Stimulated activated CD8-positive, alpha-beta memory T cell treated with anti-CD3 and anti-CD28 coated beads, Interleukin-2, amount 100 ng/mL, for 1 hour (primary cell): ENCODE data around the gene COPS2.
"Not testable (repeated sequence)": the region's sequence is repeated elsewhere in the genome, so short reads cannot be mapped to it uniquely, and the experiment has no call there.

ENCODE experiments used
- DNase-seq, 2 donors: peaks; one replicate each; pipeline ENCODE4 v3.0.0-alpha.2; 2020; ENCODE audit warnings: low read depth in 2 of 2

COPS2 gene

DNA sequence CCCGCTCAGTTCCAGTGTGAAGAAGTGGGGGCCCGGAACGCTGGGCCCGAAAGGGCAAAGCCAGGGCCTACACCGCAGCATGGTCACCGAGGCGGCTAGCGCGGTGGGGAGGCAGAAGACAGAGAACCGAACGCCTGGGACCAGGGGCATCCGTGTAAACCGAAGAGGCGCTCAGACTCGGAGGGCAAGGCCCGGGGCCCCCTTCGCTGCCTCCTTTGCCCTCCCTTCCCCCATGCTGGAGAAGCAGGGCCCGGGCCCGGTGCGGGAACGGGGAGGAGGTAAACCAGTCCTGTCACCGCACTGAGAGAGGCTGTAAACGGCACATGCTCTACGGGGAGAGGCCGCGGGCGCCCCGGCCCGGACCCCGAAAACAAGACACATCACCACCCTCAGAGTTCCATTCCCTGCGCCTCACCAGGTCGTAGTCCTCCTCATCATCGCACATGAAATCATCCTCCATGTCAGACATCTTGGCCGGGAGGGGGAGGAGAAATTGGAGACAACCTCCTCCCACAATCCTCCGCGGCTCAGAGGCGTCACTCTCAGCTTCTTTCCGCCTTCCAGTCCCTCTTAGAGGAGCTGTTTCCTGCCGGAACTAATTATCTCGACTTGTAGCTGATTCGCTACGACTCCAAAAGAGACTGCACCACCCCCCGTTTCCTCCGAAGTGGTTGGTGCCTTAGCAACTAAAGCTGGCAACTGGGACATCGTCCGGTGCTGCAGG lies at the start of gene COPS2:
COPS2 (minus strand) TSS at position 490 of the 724 bp plus-strand sequence; CDS start at position 469, 21 bp downstream.
- peak; percentile 84 to 88 for DNase-seq

DNA sequence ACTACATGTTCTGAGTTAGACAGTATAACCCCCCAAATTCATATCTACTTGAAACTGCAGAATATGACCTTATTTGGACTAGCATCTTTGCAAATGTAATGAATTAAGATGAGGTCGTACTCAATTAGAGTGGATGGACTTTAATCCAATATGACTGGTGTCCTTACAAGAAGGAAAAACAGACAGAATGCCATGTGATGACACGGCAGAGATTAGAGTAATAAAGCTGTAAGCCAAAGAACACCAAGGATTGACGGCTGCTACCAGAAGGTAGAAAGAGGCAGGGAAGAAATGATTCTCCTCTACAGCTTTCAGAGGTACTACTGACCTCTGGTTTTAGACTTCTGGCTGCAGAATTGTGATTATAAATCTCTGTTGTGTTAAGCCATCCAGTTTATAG lies 44.9 kb upstream of the COPS2 start:
- DNase-seq = no peak

DNA sequence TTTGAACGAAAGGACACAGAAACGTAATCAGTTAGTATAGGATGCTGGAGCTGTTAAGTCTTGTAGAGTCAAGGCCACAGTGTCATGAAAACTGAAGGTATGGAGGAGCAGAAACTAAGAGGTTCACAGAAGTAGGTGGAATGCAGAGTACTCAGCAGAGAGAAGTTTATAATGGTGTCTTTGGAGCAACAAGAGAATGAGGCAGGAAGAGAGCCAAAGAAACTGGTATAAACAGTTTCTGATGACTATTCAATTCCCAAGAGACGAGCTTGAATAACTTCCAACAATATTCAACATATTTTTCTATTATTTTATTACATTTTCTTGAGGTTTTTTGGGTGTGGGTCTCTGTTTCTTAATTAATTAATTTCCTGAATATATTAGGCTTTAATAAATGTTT lies 44.3 kb upstream of the COPS2 start:
- DNase-seq = no peak

DNA sequence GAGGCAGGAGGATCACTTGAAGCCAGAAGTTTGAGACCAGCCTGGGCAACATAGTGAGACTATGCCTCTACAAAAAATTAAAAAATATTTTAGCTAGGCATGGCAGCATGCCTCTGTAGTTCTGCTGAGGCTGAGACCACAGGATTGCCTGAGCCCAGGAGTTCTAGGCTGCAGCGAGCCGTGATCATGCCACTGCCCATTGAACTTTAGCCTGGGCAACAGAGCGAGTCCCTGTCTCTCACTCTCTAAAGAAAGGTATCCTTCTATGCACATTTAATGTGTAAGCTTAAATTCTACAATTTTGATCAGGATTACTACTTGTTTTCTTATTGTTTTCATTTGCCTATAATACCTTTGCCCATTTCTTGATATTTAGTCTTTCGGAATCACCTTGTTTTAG lies 41.5 kb upstream of the COPS2 start:
- DNase-seq = no peak

DNA sequence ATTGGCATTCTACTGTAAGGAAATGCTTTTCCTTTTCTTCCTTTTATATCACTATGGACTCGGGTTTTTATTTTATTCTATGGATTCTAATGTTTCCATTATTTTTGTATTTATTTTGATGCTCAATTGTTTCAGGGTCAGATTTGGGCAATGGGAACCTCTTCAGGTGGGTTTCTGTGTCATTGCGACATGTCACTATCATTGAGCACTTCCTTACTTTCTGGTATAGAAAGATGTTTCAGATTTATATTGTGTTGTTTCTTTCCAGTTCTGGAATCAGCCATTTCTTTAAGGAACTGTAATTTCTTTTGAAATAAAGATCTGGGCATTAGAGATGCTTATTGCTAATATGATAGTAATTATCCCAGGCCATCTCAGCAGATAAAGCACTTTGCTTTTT lies 36.5 kb upstream of the COPS2 start:
- no peak for DNase-seq

DNA sequence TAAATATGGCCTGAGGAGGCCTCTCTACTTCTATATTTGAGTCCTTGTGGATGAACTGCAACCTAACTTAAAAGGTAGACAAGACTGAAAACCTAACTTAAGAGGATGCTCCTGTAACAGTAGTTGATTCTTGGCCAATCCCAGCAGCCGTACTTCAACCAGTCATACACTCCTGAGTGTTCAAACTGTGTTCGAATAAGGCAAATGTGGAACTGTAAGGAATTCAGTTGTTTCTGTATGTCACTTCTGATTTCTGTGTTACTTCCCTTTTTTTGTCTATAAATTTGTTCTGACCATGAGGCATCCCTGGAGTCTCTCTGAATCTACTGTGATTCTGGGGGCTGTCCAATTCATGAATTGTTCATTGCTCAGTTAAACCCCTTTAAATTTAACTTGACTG lies 35.2 kb upstream of the COPS2 start:
- DNase-seq = no peak

DNA sequence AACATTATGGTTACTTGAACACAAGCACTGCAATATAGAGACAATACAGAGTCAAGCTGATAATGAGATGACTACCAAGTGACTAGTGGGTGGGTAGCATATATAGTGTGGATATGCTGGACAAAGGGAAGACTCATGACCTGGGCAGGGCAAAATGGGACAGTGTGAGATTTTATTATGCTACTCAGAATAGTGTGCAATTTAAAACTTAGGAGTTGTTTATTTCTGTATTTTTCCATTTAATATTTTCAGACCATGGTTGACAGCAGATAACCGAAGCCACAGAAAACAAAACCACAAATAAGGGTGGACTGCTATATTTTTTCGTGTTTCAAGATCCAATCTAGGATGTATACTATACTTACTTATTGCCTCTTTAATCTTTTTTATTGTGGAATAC lies 34.2 kb upstream of the COPS2 start:
- DNase-seq = no peak

DNA sequence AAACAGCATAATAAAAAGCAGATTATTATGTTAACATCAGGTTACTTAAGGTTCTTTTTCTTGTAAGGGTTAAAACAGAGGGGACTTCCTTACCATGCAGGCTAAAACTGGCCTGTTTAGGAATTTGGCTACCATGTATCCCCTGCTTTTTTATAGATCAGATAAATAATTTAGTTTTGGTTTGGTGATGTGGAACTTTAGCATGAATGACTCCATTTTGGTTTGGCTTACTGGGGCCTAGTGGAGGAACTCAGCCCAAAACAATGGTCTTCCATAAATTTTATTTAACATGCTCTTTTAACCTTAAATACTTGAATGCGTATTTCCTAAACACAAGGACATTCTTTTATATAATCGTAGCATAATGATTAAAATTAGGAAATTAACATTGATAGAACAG lies 33.5 kb upstream of the COPS2 start:
- no peak for DNase-seq

DNA sequence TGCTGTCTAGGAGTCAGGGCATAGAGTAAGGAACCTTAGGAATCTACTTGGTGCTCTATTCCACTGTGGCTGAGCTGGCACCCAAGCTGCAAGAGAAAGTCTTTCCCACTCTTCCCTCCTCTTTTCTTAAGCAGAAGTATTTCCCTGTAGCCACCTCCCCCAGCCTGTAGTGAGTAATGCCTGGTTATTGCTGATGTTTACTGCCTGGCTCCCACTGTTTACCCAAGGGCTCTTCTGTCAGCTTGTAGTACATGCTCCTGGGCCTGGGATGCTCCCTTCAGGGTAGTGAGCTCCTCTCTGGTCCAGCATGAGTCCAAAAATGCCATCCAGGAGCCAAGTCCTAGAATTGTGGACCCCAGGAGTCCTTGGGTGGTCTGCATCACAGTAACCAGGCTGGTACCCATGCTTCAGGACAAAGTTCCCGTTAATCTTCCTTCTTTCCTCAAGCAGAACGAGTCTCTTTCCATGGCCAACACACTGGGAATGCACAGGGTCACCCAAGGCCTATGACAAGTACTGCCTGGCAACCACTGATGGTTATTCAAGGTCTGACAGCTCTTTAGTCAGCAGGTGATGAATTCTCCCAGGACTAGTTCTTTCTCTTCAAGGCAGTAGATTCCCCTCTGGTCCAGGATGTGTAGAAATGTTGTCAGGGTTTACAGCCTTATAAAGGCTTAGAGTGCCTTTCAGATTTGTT lies 32.3 kb upstream of the COPS2 start:
- DNase-seq = no peak

DNA sequence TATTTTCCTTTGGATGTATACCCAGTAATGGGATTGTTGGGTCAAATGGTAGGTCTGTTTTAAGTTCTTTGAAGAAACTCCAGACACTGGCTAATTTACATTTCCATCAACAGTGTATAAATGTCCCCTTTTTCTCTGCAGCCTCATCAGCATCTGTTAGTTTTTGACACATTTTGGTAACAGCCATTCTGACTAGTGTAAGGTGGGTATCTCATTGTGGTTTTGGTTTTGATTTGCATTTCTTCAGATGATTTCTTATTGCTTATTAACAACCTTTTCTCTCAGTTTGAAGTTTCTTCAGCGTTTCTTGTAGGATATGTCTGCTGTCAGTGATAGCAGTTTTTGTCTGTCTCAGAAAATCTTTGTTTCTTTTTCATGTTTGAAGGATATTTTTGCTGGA lies 30.1 kb upstream of the COPS2 start:
- no peak for DNase-seq

DNA sequence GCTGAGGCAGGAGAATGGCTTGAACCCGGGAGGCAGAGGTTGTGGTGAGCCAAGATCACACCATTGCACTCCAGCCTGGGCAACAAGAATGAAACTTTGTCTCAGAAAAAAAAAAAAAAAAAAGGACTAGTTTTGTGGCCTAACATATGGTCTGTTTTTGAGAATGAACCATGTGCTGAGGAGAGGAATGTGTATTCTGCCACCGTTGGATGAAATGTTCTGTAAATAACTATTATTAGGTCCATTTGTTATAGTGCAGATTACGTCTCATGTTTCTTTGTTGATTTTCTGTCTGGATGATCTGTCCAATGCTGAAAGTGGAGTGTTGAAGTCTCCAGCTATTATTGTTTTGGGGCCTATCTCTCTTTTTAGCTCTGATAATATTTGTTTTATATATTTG lies 28.3 kb upstream of the COPS2 start:
- DNase-seq = not testable (repeated sequence)

DNA sequence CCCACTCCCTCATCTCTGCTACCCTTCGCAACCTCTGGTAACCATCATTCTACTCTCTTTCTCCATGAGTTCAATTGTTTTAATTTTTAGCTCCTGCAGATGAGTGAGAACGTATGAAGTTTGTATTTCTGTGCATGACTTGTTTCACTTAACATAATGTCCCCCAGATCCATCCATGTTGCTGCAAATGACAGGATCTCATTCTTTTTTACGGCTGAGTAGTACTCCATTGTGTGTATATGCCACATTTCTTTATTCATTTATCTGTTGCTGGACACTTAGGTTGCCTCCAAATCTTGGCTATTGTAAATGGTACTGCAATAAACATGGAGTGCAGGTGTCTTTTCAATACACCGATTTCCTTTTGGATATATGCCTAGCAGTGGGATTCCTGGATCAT lies 26.7 kb upstream of the COPS2 start:
- DNase-seq = no peak

DNA sequence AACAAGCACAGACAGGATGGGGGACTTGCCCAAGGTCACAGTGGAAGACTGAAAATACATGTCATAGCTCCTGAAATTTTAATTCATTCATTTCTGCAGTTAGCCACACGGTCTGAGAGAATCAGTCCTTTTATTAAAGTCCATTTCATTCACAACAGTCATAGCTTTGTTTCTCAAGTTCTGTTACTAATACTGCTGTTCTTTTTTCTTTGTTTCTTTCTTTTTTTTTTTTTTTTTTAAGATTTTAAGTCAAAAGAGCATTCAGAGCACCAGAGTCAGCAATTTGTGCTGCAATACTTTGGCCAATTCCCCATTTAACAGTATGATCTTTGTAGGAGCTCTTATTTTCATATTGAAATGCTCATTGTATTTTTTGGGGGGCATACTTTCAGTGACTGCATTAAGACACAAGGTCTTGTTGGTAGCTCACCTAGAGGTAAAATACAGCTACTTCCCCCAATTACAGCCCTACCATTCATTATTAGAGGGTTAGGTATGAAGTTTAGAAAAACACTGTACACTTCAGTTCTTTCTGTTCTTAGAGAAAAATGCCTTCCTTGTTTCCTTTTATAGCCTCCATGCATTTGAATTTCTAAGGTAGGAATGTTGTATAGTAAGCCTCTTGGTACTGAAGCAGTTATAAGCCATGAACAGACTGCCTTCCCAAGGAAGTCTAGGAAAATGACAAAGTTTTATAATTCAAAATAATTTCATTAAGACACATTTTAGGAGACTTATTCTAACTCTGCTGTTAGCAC lies 24.2 kb upstream of the COPS2 start:
- no peak for DNase-seq

DNA sequence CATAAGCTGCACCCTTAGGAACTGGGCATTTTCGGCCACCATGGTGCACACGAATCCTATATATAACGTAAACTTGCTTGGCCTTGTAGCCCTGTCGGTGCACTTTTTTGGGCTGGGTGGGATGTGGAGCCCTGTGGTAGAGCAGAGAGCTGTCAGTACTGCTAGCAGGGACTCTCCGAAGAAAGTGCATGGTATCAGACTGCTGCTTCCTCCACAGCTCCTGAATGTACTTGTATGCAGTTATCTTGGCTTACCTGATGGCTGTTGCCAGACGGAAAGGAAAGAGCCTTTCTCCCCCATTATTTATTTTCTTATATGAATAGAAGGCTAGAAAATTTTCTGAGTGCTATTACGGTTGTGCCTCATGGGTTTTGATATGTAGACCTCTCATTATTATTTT lies 23.1 kb upstream of the COPS2 start:
- DNase-seq = no peak

DNA sequence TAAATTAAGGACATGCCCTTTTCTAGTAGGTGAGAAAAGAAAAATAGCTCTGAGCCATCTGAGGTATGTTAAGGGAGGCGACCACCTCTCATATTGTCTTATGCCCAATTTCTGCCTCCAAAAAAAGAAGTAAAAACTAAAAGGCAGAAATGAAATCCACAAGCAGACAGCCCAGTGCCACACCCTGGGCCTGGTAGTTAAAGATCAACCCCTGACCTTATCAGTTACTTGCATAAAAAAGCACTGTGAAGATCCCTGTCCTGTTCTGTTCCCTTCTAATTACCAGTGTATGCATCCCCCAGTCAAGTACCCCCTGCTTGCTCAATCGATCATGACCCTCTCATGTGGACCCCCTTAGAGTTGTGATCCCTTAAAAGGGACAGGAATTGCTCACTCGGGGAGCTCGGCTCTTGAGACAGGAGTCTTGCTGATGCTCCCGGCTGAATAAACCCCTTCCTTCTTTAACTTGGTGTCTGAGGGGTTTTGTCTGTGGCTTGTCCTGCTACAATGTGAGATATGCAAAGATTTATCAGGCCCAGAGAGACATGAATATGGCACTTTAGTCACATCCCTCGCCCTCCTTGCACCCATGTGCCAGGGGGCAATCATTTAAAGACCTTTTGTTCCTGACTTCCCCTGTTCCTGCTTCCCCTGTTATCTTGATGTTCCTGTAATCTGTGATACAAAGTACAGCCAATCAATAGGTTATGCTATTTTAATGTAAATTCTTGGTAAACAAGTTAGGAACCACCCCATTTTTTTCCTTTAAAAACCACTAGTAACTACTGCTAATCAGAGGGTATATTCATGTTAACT lies 20.4 kb upstream of the COPS2 start:
- not testable (repeated sequence) for DNase-seq

DNA sequence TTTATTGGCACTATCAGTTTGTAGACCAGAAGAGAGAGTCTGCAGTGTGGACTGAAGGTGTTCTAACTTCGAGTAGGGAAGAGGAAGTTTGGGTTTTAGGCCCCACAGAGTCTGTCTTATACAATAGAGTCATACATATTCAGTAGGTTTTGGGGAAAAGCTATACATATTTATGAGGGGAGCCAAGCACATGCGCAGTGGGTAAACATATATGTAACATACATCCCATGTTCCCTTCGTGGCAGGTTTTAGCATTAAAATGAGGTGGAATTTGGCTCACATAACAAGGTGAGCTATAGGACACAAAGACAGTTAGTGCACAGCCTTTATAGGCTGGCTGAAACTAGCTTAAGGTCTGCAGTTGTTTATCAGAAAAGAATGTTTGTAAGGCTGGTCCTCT lies 19.5 kb upstream of the COPS2 start:
- no peak for DNase-seq

DNA sequence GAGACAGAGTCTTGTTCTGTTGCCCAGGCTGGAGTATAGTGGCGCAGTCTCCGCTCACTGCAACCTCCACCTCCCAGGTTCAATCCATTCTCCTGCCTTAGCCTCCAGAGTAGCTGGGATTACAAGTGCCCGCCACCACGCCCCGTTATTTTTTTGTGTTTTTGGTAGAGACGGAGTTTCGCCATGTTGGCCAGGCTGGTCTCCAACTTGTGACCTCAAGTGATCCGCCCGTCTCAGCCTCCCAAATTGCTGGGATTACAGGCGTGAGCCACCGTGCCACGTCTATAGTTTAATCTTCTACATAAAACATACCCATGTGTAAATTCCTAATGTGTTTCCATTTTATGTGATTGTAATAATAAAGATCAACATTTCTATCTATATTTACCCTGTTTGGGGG lies 16.4 kb upstream of the COPS2 start:
- DNase-seq = no peak

DNA sequence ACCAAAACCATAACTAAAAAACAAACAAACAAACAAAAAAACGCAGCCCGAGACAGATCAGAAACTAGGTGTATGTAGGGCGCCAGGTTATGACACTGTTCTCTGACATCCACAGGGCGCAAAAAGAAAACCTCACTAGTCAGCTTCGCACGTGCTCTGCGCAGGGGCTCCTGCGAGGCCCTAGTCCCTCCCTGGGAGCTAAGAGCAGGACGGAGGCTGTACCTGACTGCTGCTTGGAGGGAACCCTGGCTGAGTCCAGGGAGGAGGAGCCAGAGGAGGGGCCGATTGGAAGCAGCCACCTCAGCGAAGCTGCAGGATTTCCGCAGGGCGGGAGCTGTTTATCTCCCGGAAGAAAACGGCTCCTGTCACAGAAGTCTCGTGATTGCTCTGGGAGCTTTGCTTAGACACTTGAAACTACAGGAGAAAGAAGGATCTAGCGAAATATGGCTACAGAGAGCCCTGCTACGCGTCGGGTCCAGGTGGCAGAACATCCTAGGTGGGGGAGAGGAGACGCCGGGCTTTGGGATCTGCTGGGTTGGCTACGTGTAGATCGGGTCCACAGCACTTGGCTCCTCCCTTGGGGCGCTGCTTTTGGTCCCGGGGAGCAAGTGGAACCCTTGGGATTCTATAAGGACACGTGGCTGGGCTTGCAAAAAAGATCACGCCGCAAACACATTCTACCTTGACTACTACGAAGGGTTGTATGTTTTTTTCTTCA lies 14.6 kb upstream of the COPS2 start, which contains the start of gene GALK2:
GALK2 (plus strand) TSS at position 368 of the 718 bp plus-strand sequence; CDS start at position 444, 76 bp downstream.
- DNase-seq = peak; percentile 38 to 55

DNA sequence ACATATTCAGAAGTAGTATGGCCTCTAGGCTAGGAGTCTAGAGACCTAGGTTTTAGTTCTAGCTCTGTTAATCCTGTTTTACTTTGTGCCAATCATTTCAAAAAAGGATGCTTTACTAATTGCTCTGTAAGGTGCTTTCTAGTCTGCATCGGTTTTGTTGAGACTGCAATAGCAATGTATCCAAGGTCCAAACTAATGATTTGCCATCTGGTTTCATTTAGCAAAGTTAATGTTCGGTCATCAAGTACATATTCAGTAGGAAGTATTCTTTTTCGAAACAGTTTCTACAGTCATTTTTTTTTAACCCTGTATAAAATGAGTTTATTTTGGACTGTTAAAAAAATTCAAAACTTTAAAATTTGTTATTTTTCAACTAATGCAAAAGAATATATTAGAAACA lies 12.6 kb upstream of the COPS2 start:
- DNase-seq = no peak

DNA sequence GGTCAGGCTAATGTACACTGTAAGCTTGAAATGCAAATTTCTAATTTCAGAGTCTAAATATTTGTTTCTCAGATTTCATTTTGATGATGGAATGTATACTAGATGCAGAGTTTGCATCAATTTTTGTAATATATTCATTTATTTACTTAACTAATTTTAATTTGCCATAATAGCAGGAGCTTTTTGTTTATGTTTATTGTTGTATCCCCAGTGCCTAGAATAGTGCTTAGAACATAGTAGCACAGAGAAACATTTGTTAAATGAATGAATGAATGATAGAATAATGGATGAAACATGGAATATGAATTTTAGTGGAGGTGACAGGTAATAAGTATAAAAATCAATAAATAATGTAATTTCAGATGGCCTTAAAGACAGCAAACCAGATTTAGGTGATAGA lies 9.5 kb upstream of the COPS2 start:
- DNase-seq = no peak

DNA sequence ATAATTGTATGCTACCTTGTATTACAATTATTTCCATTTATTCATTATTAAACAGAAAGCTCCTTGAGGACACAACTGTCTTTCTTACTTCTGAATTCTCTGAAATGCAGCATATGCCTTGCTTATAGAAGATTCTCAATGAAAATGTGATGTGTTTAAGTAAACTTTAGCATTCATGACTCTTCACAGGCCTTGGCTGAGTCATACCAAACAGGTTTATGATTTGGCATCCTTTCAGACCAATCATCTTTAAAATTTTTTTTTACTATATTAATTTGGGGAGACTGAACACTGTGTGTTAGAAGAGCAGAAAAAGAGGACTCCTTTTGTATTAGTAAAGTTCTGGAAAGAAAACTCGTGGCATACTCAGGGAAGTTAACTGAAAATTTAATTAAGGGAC lies 8.3 kb upstream of the COPS2 start:
- DNase-seq = no peak
